Breast epithelium (tissue), 4 donors: ENCODE data around the gene CINP. TPM values are rescaled to one million over a fixed set of nuclear protein-coding genes. Genes with fewer than 3 reads are reported as not detected.

Experiments used
- DNase-seq, 2 donors: peaks; one replicate each; pipeline ENCODE4 v3.0.0-alpha.2; 2019; ENCODE audit warnings: low spot score in 2 of 2
- H3K27ac ChIP-seq, 2 donors: fragments of 200-600 bp; sonication (generic) in 1 of 2; one replicate each; pipeline ENCODE4 v1.5.1; 2016 to 2019; ENCODE audit warnings: mild to moderate bottlenecking in 1 of 2
- H3K27me3 ChIP-seq, 2 donors: fragments of 200-600 bp; sonication (generic) in 1 of 2; one replicate each; pipeline versions ENCODE4 v1.5.1 to v1.6.0; 2017 to 2019; ENCODE audit warnings: control low read depth in 1 of 2, mild to moderate bottlenecking in 1 of 2
- H3K36me3 ChIP-seq: fragments of 200-600 bp; one replicate; pipeline ENCODE4 v1.5.1; 2019
- H3K4me1 ChIP-seq, 2 donors: fragments of 200-600 bp; sonication (generic); one replicate each; pipeline ENCODE4 v1.5.1; 2016 to 2019; ENCODE audit warnings: control low read depth in 1 of 2
- H3K4me3 ChIP-seq, 3 donors: fragments of 200-600 bp; sonication (generic); 1 replicate in 2 of 3; 2 replicates in 1 of 3; pipeline ENCODE4 v1.5.1; 2016 to 2019; ENCODE audit warnings: mild to moderate bottlenecking in 3 of 3, moderate library complexity in 2 of 3
- H3K9me3 ChIP-seq, 2 donors: fragments of 200-600 bp; sonication (generic) in 1 of 2; one replicate each; pipeline ENCODE4 v1.5.1; 2016 to 2019; ENCODE audit warnings: control low read depth in 1 of 2
- POLR2A ChIP-seq: fragments of 450-650 bp; IDR thresholded peaks from one replicate; pipeline ENCODE4 v1.6.1; 2016; ENCODE audit warnings: antibody characterized with exemption, mild to moderate bottlenecking, moderate library complexity
- POLR2AphosphoS5 ChIP-seq, 3 donors: sonication (generic); formaldehyde crosslinking; IDR thresholded peaks; one replicate each; pipeline ENCODE4 v1.6.1; 2017; ENCODE audit warnings: antibody characterized with exemption in 3 of 3
- intact Hi-C: fragments of 100-400 bp; cut with DNase I; formaldehyde crosslinking; loops from one replicate; pipeline ENCODE4 v1.15.1; 2023; ENCODE audit warnings: low total_unique reads
- total RNA-seq, 3 donors: library from RNA; depleted of rRNA; stranded (reverse); fragments of >200 nt; gene quantifications; one replicate each; pipeline ENCODE4 v1.1.0, GENCODE V29; 2016
- TF ChIP-seq, protein P1 (sequence below), 3 donors: fragments of 450-650 bp; IDR thresholded peaks; one replicate each; pipeline ENCODE4 v1.5.1; 2016 to 2017; ENCODE audit warnings: antibody characterized with exemption in 3 of 3, mild to moderate bottlenecking in 3 of 3, moderate library complexity in 3 of 3

The CINP gene
- total RNA-seq, 3 donors from 2014 or later: 28.8 to 34.7 (median 33.4) TPM

DNA sequence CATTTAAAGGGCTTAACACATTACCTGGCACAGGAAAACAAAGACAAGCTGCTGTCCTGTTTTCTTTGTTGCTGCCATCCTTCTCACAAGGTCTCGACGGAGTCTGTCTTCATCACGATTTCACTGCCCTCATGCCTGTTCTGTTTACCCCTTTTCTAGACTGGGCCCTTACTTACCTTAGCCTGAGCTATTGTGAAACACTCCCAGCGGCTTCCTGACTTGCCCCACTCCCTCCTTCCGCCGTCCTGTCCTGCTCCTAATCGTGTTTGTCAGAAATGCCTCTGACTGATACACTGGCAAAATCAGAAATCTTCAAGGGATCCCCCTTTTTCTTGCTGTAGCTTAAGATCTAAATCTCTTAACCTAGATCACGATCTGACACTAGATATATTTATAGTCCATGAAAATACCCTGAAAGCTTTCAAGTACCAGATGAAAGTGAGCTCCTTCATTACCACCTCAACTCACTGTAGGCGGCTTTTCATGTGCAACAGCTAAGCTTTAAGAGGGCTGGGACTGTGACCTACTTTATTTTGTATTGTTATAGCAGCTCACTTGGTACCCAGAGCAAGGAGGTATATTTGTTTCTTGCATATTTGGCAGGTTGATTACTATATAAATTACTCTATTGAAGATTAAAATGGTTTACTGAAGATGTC is 32.2 kb upstream of the CINP start:
- intact Hi-C loops: no loop called here
- no peak for DNase-seq
- H3K9me3 ChIP-seq: no peaks in the 10 kb centered on the region
- H3K36me3 ChIP-seq: no peaks in the 10 kb centered on the region
- no peak overlapping the region for H3K27ac ChIP-seq
- H3K4me1 ChIP-seq: no peaks in the 10 kb centered on the region
- no peaks in the 10 kb centered on the region for H3K27me3 ChIP-seq
- TF ChIP-seq POLR2A: no peak
- TF ChIP-seq, protein P1, sequence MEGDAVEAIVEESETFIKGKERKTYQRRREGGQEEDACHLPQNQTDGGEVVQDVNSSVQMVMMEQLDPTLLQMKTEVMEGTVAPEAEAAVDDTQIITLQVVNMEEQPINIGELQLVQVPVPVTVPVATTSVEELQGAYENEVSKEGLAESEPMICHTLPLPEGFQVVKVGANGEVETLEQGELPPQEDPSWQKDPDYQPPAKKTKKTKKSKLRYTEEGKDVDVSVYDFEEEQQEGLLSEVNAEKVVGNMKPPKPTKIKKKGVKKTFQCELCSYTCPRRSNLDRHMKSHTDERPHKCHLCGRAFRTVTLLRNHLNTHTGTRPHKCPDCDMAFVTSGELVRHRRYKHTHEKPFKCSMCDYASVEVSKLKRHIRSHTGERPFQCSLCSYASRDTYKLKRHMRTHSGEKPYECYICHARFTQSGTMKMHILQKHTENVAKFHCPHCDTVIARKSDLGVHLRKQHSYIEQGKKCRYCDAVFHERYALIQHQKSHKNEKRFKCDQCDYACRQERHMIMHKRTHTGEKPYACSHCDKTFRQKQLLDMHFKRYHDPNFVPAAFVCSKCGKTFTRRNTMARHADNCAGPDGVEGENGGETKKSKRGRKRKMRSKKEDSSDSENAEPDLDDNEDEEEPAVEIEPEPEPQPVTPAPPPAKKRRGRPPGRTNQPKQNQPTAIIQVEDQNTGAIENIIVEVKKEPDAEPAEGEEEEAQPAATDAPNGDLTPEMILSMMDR (IDR thresholded peaks at IDR 0.05): no peak
- TF ChIP-seq POLR2AphosphoS5 (IDR thresholded peaks at IDR 0.05): no peak
- H3K4me3 ChIP-seq: no peak overlapping the region

DNA sequence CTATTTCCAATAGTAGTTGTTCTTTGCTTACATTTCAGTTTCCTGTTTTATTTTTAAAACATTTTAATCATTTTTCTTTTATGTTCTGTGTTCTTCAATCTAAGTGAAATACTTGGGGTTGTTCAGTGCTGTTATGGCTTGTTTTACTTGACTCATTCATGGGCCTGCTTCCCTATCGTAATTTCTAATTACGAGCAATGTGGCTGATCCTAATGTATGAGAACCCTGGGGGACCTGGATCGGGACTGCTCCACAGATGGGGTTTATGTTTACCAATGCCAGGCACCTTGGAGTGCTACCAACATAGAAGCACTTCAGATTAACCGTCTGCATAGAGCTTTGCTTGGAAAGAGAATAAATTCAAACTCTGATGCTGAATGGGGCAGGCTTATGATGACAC is 29.8 kb upstream of the CINP start:
- Histone ChIP-seq H3K27me3 (no peaks in the 10 kb centered on the region), H3K36me3 (no peaks in the 10 kb centered on the region), H3K27ac (peak overlapping the region in 1 of 2 donors; percentile 82), H3K9me3 (no peaks in the 10 kb centered on the region), H3K4me1 (peaks cover 0 to 7% of the 10 kb centered on the region in 2 donors), H3K4me3 (no peak overlapping the region)
- intact Hi-C loops: no loop called here
- TF ChIP-seq POLR2AphosphoS5 (IDR thresholded peaks at IDR 0.05) (no peak), POLR2A (no peak)
- TF ChIP-seq, protein P1 (IDR thresholded peaks at IDR 0.05): no peak
- DNase-seq: no peak

DNA sequence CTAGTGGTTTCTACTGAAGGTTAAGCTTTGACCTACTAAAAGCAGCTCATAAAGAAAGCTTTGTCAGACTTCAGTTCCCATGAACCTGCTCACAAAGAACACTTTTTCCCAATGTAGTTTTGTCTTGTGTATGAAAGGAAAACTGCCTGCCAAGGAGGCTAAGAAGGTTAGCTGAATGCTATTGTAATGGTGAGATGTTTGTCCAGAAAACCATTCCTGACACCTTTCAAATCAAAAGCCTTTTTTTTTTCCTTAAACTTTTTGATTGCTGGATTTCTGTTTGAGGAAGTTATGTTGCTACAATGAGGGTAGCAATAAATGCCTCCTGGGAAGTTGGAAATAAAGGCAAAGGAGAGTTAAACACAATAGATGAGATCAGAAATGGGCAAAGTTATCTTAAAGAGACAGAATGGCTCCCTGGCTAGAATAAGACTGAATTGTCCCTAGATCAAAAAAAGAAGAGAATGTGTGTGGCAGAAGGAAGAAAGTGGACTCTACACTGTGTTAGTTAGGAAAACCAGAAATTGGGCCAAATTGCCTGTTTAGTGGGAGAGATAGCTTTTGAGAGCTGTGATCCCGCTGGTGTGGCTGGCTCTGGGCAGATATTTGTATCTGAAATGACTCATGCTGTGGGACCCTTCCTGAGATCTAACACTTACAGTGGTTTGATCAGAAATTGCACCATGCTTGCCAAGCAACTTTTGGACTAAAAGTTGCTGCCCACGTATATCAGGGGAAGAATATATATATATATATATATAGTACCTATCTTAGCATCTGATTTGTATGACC is 27.6 kb upstream of the CINP start:
- no peaks in the 10 kb centered on the region for H3K36me3 ChIP-seq
- no peak for DNase-seq
- no peaks in the 10 kb centered on the region for H3K9me3 ChIP-seq
- TF ChIP-seq POLR2AphosphoS5 (IDR thresholded peaks at IDR 0.05): no peak
- TF ChIP-seq POLR2A: no peak
- H3K4me3 ChIP-seq: no peak overlapping the region
- H3K4me1 ChIP-seq: peaks cover 0 to 7% of the 10 kb centered on the region in 2 donors
- intact Hi-C loops: no loop called here
- no peaks in the 10 kb centered on the region for H3K27me3 ChIP-seq
- H3K27ac ChIP-seq: peak overlapping the region; percentile 81 to 82

DNA sequence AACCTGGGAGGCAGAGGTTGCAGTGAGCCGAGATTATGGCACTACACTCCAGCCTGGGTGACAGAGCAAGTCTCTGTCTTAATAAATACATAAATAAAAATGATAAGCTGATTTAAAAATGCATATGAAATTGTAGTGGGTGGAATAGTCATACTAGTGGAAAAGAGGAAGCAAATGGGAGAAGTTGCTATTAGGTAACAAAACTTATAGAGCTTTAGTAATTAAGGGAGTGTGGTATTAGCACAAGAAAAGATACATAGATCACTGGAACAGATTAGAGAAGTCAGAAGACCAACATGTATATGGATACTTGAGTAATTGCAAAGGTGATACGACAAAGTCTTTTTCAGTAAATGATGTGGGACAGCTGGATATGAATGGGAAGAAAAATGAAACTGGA is 26.6 kb upstream of the CINP start:
- no peak overlapping the region for H3K4me3 ChIP-seq
- intact Hi-C loops: no loop called here
- H3K36me3 ChIP-seq: no peaks in the 10 kb centered on the region
- no peaks in the 10 kb centered on the region for H3K27me3 ChIP-seq
- peak overlapping the region; percentile 81 to 82 for H3K27ac ChIP-seq
- TF ChIP-seq, protein P1 (IDR thresholded peaks at IDR 0.05): no peak
- no peak for TF ChIP-seq POLR2A
- peaks cover 0 to 7% of the 10 kb centered on the region in 2 donors for H3K4me1 ChIP-seq
- DNase-seq: no peak
- H3K9me3 ChIP-seq: no peaks in the 10 kb centered on the region

DNA sequence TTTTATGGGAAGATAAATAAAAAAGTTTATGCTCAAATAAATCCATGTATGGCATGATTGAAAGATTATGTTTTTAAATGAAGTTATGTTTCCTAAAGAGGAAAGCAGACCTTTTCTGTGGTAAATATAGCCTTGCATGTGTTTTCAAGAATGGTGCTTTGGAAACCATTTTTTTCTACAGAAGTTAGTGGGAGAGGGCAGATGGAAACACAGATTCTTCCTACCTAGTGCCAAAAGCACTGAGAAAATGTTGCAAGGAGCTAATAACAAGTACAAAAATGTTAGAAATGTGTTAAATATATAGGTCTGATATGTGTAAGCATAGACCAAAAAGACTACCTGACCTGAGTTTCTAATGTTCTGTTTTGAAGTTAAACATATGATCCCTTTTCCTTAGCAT is 24.4 kb upstream of the CINP start:
- intact Hi-C loops: no loop called here
- no peaks in the 10 kb centered on the region for H3K36me3 ChIP-seq

More for the DNA sequence above, 24.4 kb upstream of the CINP start:
- Histone ChIP-seq H3K4me1 (peaks cover 0 to 7% of the 10 kb centered on the region in 2 donors), H3K9me3 (no peaks in the 10 kb centered on the region), H3K4me3 (no peak overlapping the region), H3K27ac (peak overlapping the region in 1 of 2 donors; percentile 25), H3K27me3 (no peaks in the 10 kb centered on the region)
- DNase-seq: no peak
- TF ChIP-seq POLR2A (no peak), POLR2AphosphoS5 (IDR thresholded peaks at IDR 0.05) (no peak)
- TF ChIP-seq, protein P1 (IDR thresholded peaks at IDR 0.05): no peak
